ENCODE results near the gene BRIX1.
A peak's percentile ranks its signal among the peaks of the same experiment; 100 is the strongest.

Gene BRIX1

GRCh38 chr5:34929720-34930461, 14.4 kb downstream of the BRIX1 start:
- Histone ChIP-seq H3K4me3 (ENCODE audit: low read depth, low read length) (peak overlapping the region; percentile 99), H3K27me3 (ENCODE audit: insufficient read depth, low read depth, severe bottlenecking) (no peaks in the 10 kb centered on the region), H3K9me3 (ENCODE audit: severe bottlenecking) (no peaks in the 10 kb centered on the region), H3K27ac (peak overlapping the region; percentile 85), H3K36me3 (peaks cover 50% of the 10 kb centered on the region)
- no peak for TF ChIP-seq CTCF (IDR thresholded peaks at IDR 0.05; ENCODE audit: low read depth, low read length)
- peak; percentile 87 for DNase-seq

GRCh38 chr5:34930462-34930844, 14.9 kb downstream of the BRIX1 start:
- Histone ChIP-seq H3K27ac (peak overlapping the region; percentile 85), H3K4me3 (ENCODE audit: low read depth, low read length) (peak overlapping the region; percentile 99), H3K36me3 (peaks cover 49% of the 10 kb centered on the region), H3K27me3 (ENCODE audit: insufficient read depth, low read depth, severe bottlenecking) (no peaks in the 10 kb centered on the region), H3K9me3 (ENCODE audit: severe bottlenecking) (no peaks in the 10 kb centered on the region)
- TF ChIP-seq CTCF (IDR thresholded peaks at IDR 0.05; ENCODE audit: low read depth, low read length), result no peak
- DNase-seq, result no peak

- Histone ChIP-seq H3K27ac (no peak overlapping the region), H3K27me3 (ENCODE audit: insufficient read depth, low read depth, severe bottlenecking) (no peaks in the 10 kb centered on the region), H3K36me3 (peaks cover 49% of the 10 kb centered on the region), H3K9me3 (ENCODE audit: severe bottlenecking) (no peaks in the 10 kb centered on the region), H3K4me3 (ENCODE audit: low read depth, low read length) (peak overlapping the region; percentile 99)
- no peak for TF ChIP-seq CTCF (IDR thresholded peaks at IDR 0.05; ENCODE audit: low read depth, low read length)
- DNase-seq, result no peak
These were observed 15.4 kb downstream of the BRIX1 start for GRCh38 chr5:34930870-34931269.

- peaks cover 54% of the 10 kb centered on the region for H3K36me3 ChIP-seq
- no peaks in the 10 kb centered on the region for H3K27me3 ChIP-seq (ENCODE audit: insufficient read depth, low read depth, severe bottlenecking)
- H3K9me3 ChIP-seq (ENCODE audit: severe bottlenecking), result no peaks in the 10 kb centered on the region
- TF ChIP-seq CTCF (IDR thresholded peaks at IDR 0.05; ENCODE audit: low read depth, low read length), result no peak
- no peak for DNase-seq
- no peak overlapping the region for H3K4me3 ChIP-seq (ENCODE audit: low read depth, low read length)
- H3K27ac ChIP-seq, result no peak overlapping the region
These were observed 17.4 kb downstream of the BRIX1 start for GRCh38 chr5:34932947-34933346.

GRCh38 chr5:34941936-34942335, 26.4 kb downstream of the BRIX1 start:
- no peak for DNase-seq
- Histone ChIP-seq H3K9me3 (ENCODE audit: severe bottlenecking) (no peaks in the 10 kb centered on the region), H3K36me3 (peaks cover 60% of the 10 kb centered on the region), H3K27me3 (ENCODE audit: insufficient read depth, low read depth, severe bottlenecking) (no peaks in the 10 kb centered on the region), H3K27ac (no peak overlapping the region), H3K4me3 (ENCODE audit: low read depth, low read length) (no peak overlapping the region)
- TF ChIP-seq CTCF (IDR thresholded peaks at IDR 0.05; ENCODE audit: low read depth, low read length), result no peak

GRCh38 chr5:34944044-34944443, 28.5 kb downstream of the BRIX1 start:
- H3K27ac ChIP-seq, result no peak overlapping the region
- no peak for DNase-seq
- H3K36me3 ChIP-seq, result peaks cover 43% of the 10 kb centered on the region
- no peaks in the 10 kb centered on the region for H3K27me3 ChIP-seq (ENCODE audit: insufficient read depth, low read depth, severe bottlenecking)
- no peak overlapping the region for H3K4me3 ChIP-seq (ENCODE audit: low read depth, low read length)
- TF ChIP-seq CTCF (IDR thresholded peaks at IDR 0.05; ENCODE audit: low read depth, low read length), result no peak
- no peaks in the 10 kb centered on the region for H3K9me3 ChIP-seq (ENCODE audit: severe bottlenecking)

Data from WERI-Rb-1 (cell line).